ENCODE measurements around the gene SSC5D.

The SSC5D gene

DNA sequence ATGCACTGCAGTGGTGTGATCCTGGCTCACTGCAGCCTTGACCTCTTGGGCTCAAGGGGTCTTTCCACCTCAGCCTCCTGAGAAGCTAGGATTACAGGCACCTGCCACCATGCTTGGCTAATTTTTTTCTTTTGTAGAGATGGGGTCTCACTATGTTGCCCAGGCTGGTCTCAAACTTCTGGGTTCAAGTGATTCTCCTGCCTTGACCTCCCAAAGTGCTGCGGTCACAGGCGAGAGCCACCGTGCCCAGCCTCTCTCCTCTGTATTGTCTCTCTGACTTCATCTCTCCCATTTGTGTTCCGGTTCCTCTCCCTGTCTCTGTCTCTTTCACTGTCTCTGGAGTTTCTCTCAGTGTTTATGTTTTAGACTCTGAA lies 22.0 kb upstream of the SSC5D start (continued):
- TF ChIP-seq, protein P1, sequence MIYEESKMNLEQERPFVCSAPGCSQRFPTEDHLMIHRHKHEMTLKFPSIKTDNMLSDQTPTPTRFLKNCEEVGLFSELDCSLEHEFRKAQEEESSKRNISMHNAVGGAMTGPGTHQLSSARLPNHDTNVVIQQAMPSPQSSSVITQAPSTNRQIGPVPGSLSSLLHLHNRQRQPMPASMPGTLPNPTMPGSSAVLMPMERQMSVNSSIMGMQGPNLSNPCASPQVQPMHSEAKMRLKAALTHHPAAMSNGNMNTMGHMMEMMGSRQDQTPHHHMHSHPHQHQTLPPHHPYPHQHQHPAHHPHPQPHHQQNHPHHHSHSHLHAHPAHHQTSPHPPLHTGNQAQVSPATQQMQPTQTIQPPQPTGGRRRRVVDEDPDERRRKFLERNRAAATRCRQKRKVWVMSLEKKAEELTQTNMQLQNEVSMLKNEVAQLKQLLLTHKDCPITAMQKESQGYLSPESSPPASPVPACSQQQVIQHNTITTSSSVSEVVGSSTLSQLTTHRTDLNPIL (CRISPR knock-in tag; IDR thresholded peaks at IDR 0.05; ENCODE audit: low read depth), result no peak
- no peak for TF ChIP-seq ZC3H10 (CRISPR knock-in tag; IDR thresholded peaks at IDR 0.05)
- no peak for TF ChIP-seq ZFP30 (CRISPR knock-in tag; IDR thresholded peaks at IDR 0.05)
- TF ChIP-seq, protein P2, sequence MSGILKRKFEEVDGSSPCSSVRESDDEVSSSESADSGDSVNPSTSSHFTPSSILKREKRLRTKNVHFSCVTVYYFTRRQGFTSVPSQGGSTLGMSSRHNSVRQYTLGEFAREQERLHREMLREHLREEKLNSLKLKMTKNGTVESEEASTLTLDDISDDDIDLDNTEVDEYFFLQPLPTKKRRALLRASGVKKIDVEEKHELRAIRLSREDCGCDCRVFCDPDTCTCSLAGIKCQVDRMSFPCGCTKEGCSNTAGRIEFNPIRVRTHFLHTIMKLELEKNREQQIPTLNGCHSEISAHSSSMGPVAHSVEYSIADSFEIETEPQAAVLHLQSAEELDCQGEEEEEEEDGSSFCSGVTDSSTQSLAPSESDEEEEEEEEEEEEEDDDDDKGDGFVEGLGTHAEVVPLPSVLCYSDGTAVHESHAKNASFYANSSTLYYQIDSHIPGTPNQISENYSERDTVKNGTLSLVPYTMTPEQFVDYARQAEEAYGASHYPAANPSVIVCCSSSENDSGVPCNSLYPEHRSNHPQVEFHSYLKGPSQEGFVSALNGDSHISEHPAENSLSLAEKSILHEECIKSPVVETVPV (CRISPR knock-in tag; IDR thresholded peaks at IDR 0.05), result no peak
- no peak for TF ChIP-seq ZNF565 (CRISPR knock-in tag; conservative IDR thresholded peaks at IDR 0.05; ENCODE audit: low read depth)

DNA sequence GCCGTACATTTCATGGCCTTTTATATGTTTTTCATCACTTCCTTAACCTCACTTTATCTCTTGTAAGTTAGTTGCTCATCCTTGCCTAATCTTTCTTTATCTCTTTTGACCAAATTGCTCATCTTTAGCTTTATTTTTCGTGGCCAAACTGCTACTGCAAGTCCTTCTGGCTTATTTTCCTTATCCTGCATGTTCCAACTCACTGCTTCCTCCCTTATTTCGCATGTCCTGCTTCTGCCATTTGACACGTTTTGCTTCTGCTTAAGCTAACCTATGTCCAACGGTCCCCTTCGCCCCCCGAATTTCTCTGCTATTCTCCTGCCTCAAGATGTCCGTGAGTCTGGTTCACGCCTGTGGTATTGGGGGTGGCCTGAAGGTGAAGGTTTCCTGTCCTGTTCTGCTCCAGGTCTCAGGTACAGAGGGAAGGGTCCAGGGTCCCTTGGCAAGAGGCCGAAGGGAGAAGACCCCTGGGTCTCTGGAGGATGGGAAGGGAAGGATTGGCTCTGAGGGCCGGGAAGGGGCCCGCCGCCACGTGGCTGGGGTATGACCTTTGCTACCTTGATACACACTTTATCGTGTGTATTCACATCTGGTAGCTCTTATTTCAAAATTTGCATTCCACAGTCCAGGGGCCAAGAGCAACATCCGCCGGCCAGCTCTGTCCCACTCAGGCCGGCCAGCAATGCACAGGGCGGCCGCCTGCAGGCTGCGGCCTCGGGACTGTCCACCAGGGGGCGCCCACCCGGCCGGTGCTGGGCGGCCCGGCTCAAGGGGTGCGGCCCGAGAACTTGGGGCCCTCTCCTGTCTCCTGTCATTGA lies 20.8 kb upstream of the SSC5D start:
- TF ChIP-seq ESRRG (CRISPR knock-in tag; IDR thresholded peaks at IDR 0.05) (no peak), CSDC2 (CRISPR knock-in tag; IDR thresholded peaks at IDR 0.05) (no peak), ZC3H10 (CRISPR knock-in tag; IDR thresholded peaks at IDR 0.05) (no peak), OSR1 (CRISPR knock-in tag; IDR thresholded peaks at IDR 0.05) (no peak), BACH2 (CRISPR knock-in tag; IDR thresholded peaks at IDR 0.05; ENCODE audit: borderline replicate concordance) (no peak), TOX (CRISPR knock-in tag; IDR thresholded peaks at IDR 0.05; ENCODE audit: borderline replicate concordance) (no peak), RARB (CRISPR knock-in tag; IDR thresholded peaks at IDR 0.05) (no peak), ZNF70 (CRISPR knock-in tag; IDR thresholded peaks at IDR 0.05) (no peak)
- TF ChIP-seq, protein P3, sequence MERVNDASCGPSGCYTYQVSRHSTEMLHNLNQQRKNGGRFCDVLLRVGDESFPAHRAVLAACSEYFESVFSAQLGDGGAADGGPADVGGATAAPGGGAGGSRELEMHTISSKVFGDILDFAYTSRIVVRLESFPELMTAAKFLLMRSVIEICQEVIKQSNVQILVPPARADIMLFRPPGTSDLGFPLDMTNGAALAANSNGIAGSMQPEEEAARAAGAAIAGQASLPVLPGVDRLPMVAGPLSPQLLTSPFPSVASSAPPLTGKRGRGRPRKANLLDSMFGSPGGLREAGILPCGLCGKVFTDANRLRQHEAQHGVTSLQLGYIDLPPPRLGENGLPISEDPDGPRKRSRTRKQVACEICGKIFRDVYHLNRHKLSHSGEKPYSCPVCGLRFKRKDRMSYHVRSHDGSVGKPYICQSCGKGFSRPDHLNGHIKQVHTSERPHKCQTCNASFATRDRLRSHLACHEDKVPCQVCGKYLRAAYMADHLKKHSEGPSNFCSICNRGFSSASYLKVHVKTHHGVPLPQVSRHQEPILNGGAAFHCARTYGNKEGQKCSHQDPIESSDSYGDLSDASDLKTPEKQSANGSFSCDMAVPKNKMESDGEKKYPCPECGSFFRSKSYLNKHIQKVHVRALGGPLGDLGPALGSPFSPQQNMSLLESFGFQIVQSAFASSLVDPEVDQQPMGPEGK (CRISPR knock-in tag; IDR thresholded peaks at IDR 0.05; ENCODE audit: borderline replicate concordance), result no peak
- peak; percentile 97 for ATAC-seq

DNA sequence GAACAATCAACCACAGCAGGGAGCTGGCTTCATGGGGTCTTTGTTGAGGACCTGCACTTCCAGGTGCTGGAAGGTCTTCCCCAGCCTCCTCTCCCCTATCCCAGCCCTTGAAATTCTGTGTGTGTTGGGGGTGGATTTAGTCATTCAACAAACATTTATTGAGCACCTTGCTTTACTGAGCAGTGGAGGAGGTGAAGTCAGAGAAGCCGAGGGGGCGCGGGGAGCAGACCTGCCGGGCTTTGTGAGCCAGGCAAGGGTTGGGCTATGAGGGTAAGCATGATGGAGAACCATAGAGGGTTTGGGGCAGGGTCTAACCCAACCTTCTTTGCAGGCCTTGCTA lies 20.2 kb upstream of the SSC5D start:
- TF ChIP-seq GLIS3 (CRISPR knock-in tag; IDR thresholded peaks at IDR 0.05) (no peak), SNAI2 (CRISPR knock-in tag; IDR thresholded peaks at IDR 0.05) (no peak)
- no peak for ATAC-seq

DNA sequence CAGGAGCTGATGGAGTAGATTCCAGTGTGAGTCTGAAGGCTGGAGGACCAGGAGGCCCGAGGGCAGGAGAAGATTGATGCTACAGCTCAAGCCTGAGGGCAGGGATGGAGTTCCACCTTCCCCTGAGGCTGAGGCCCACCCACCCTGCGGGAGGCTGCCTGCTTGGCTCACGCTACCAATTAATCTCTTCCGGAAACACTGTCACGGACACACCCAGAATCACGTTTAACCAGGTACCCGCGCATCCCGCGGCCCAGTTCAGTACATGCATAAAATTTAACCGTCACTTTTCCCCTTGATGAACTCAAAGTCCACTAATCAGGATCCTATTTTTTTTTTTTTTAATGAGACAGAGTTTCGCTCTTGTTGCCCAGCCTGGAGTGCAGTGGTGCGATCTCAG lies 17.0 kb upstream of the SSC5D start:
- no peak for ATAC-seq
- TF ChIP-seq ZC3H10 (CRISPR knock-in tag; IDR thresholded peaks at IDR 0.05), result no peak
- TF ChIP-seq TOX (CRISPR knock-in tag; IDR thresholded peaks at IDR 0.05; ENCODE audit: borderline replicate concordance), result no peak
- no peak for TF ChIP-seq SNAI2 (CRISPR knock-in tag; IDR thresholded peaks at IDR 0.05)
- TF ChIP-seq, protein P2 (CRISPR knock-in tag; IDR thresholded peaks at IDR 0.05), result no peak
- no peak for TF ChIP-seq ESRRG (CRISPR knock-in tag; IDR thresholded peaks at IDR 0.05)
- TF ChIP-seq BACH2 (CRISPR knock-in tag; IDR thresholded peaks at IDR 0.05; ENCODE audit: borderline replicate concordance), result no peak
- TF ChIP-seq, protein P4, sequence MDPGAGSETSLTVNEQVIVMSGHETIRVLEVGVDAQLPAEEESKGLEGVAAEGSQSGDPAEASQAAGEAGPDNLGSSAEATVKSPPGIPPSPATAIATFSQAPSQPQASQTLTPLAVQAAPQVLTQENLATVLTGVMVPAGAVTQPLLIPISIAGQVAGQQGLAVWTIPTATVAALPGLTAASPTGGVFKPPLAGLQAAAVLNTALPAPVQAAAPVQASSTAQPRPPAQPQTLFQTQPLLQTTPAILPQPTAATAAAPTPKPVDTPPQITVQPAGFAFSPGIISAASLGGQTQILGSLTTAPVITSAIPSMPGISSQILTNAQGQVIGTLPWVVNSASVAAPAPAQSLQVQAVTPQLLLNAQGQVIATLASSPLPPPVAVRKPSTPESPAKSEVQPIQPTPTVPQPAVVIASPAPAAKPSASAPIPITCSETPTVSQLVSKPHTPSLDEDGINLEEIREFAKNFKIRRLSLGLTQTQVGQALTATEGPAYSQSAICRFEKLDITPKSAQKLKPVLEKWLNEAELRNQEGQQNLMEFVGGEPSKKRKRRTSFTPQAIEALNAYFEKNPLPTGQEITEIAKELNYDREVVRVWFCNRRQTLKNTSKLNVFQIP (CRISPR knock-in tag; IDR thresholded peaks at IDR 0.05; ENCODE audit: borderline replicate concordance, low read depth), result no peak
- no peak for TF ChIP-seq ARNTL (CRISPR knock-in tag; IDR thresholded peaks at IDR 0.05; ENCODE audit: borderline replicate concordance, low read depth)
- TF ChIP-seq, protein P1 (CRISPR knock-in tag; IDR thresholded peaks at IDR 0.05; ENCODE audit: low read depth), result no peak
- TF ChIP-seq ZFP3 (CRISPR knock-in tag; IDR thresholded peaks at IDR 0.05), result no peak
- TF ChIP-seq, protein P3 (CRISPR knock-in tag; IDR thresholded peaks at IDR 0.05; ENCODE audit: borderline replicate concordance), result no peak

Data from SK-N-SH treated with all-trans-retinoic acid at 6 μM for 48 hours (cell line).